Bronchial epithelial cell (primary cell): ENCODE data around the gene HDHD5. TPM values are rescaled to one million over a fixed set of nuclear protein-coding genes. Genes with fewer than 3 reads are reported as not detected.

Experiments used
- DNase-seq: peaks from one replicate; pipeline ENCODE4 v3.0.0-alpha.2; 2010; ENCODE audit warnings: low read depth
- FAIRE-seq: peaks from 2 replicates; lab custom pipeline; 2011; peaks lifted over from hg19 to GRCh38; lab: Jason Lieb, UNC
- H3K27me3 ChIP-seq: 2 replicates; pipeline ENCODE4 v1.5.1; 2011; ENCODE audit warnings: low read length; ENCODE audit not compliant: control insufficient read depth, insufficient read depth
- H3K36me3 ChIP-seq: 2 replicates; pipeline ENCODE4 v1.5.1; 2011; ENCODE audit warnings: low read length; ENCODE audit not compliant: control insufficient read depth, insufficient read depth
- H3K4me3 ChIP-seq: 2 replicates; pipeline ENCODE4 v1.5.1; 2011; ENCODE audit warnings: mild to moderate bottlenecking, low read depth, low read length, control low read depth
- total RNA-seq: library from RNA; depleted of rRNA; stranded (reverse); fragments of >200 nt; gene quantifications from 2 replicates; pipeline ENCODE4 v1.2.1, GENCODE V29; 2014
- TF ChIP-seq, protein P1 (sequence below): IDR thresholded peaks from 2 replicates; pipeline ENCODE4 v1.5.1; 2011; ENCODE audit warnings: mild to moderate bottlenecking, moderate library complexity, low read length, control low read depth, inconsistent platforms; ENCODE audit not compliant: insufficient read depth, severe bottlenecking

HDHD5 gene
- total RNA-seq, 1 donor from 2014 or later = 50.5 TPM

DNA sequence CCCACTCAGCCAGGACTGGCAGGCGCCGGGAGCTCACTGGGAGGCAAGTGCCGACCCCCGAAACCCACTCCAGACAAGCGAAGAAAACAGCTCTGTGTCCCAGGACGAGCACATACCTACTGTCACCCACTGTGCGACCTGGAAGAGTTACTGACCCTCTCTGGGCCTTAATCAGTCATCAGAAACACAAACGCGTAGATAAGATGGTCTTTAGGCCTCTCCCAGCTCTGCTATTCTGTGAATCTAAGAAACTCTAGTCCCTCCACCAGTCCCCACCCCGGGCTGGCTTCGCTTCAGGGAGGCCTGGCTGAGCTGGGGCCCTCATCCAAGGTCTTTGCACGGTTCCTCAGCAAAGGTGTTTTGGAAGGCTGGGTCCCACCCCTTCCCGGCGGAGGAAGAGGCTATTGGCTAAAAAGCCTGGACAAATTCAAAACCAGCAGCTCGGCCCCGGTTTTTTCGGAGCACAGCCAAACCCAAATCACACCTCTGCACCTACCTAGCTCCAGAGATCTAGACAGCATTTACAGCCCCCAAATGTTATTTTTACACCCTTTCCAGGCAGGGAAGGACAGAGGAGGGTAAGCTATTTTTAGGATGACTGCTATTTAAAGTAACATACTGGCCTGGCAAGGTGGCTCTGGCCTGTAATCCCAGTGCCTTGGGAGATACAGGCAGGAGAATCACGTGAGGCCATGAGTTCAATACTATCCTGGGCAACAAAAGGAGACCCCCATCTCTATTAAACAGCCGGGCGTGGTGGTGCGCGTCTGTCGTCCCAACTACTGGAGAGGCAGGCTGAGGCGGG lies 13.2 kb upstream of the HDHD5 start:
- TF ChIP-seq, protein P1, sequence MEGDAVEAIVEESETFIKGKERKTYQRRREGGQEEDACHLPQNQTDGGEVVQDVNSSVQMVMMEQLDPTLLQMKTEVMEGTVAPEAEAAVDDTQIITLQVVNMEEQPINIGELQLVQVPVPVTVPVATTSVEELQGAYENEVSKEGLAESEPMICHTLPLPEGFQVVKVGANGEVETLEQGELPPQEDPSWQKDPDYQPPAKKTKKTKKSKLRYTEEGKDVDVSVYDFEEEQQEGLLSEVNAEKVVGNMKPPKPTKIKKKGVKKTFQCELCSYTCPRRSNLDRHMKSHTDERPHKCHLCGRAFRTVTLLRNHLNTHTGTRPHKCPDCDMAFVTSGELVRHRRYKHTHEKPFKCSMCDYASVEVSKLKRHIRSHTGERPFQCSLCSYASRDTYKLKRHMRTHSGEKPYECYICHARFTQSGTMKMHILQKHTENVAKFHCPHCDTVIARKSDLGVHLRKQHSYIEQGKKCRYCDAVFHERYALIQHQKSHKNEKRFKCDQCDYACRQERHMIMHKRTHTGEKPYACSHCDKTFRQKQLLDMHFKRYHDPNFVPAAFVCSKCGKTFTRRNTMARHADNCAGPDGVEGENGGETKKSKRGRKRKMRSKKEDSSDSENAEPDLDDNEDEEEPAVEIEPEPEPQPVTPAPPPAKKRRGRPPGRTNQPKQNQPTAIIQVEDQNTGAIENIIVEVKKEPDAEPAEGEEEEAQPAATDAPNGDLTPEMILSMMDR = no peak
- FAIRE-seq = no peak

DNA sequence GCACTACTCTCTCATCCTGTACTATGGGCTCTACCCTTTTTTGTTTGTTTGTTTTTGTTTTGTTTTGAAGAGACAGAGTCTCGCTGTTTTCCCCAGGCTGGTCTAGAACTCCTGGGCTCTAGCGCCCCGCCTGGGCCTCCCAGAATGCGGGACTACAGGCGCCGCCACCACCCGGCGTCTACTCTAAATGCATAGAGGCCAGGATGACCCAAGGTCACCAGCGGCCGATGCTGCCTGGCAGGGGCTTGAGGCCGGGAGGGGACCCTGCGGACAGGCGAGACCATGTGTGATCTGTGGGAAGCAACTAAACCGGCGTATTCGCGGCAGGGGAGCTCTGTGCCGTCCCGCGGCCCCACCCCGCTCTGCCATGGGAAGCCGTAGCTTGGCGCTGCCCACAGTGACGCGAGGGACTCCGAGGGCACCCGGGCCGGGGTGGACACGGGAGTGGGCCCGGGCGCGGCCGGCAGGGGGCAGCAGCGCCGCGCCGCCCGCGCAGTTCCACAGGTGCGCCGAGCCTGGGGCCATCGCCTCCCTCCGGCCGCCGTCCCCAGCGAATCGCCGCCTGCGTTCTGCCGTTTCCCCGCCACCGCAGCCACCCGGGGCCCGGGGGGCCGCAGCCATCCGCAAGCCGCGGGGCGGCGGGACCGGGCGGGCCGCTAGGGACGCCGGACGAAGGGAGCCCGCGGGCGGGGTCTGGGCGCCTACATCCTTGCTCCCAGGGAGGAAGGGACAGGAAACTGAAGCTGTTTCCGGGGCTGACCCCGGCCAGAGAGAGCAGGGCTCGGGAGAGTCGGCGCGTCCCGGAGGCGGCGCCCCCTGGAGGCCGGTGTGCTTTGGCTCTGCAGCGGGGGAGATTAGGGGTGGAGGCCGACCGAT lies 12.3 kb upstream of the HDHD5 start:
- no peak for FAIRE-seq

More for the DNA sequence above, 13.2 kb upstream of the HDHD5 start:
- Histone ChIP-seq H3K4me3 (peak overlapping the region; percentile 62), H3K27me3 (no peaks in the 10 kb centered on the region), H3K36me3 (no peaks in the 10 kb centered on the region)
- no peak for DNase-seq

DNA sequence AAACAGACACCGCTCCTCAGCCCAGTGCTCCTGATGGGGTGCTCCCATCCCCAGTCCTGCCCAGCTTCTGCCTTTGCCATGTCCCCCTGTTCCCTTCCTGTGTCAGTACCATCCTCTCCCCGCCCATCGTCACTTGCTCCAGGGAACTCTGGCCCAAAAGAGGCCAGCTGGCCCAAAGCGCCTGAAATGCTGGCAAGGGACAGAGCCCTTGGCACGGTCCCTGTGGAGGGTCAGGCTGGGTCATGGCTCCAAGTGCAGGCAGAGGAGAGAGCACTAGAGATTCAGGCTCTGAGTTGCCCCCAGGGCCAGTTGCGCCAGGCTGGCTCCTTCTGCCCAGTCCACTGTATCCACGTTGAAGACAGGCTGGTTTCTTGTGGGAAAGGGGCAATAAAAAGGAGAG lies 8.4 kb upstream of the HDHD5 start:
- no peak for FAIRE-seq
- TF ChIP-seq, protein P1 = no peak
- Histone ChIP-seq H3K27me3 (no peaks in the 10 kb centered on the region), H3K36me3 (no peaks in the 10 kb centered on the region), H3K4me3 (no peak overlapping the region)
- no peak for DNase-seq

More for the DNA sequence above, 12.3 kb upstream of the HDHD5 start:
- DNase-seq = peak; percentile 55
- TF ChIP-seq, protein P1 = peak; percentile 90
- no peaks in the 10 kb centered on the region for H3K36me3 ChIP-seq
- peak overlapping the region; percentile 62 for H3K4me3 ChIP-seq
- no peaks in the 10 kb centered on the region for H3K27me3 ChIP-seq

DNA sequence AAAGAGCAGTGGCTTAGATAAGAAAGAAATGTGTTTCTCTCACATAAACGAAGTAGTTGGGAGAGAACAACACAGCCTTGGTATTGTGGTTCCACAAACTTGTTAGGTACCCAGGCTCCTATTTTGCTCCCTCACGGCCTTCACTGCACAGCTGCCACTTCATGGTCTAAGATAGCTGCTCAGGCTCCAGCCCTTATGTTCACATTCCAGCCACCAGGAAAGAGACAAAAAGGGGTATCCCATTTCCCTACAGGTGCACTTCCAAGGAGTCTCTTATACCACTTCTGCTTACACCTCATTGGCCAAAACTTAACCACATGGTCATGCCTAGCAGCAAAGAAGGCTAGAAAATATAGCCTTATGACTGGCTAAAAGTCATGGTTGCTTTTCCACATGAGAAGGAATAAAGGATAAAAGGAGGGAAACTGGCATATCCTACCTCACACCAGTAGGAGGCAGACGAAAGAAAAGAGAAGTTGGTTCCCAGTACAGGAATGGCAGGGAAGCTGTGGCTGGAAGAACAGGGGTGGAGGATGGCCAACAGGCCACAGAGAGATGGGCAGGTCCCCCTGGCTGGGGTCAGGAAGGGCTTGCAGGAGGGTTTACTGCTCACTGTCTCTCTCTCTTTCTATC lies 5.4 kb upstream of the HDHD5 start:
- TF ChIP-seq, protein P1 = peak; percentile 12
- H3K36me3 ChIP-seq = no peaks in the 10 kb centered on the region
- no peak for FAIRE-seq

DNA sequence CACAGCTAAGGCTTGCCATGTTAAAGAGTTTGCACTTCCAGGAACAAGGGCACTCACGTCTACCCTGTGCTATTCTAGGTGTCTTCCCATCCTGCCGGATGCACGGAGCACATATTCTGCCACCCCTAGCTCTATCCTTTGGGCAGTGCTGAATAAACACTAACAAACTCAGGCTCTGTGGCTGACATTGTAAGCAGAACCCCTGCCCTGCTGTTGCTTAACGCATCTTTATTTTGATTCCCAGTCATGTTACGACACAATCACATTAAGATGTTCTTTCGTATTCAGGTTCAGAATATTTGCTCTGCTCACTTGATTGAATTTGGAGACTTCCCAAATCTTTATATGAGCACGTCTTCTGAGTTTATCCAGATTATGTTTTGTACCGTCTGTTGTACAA lies 3.7 kb upstream of the HDHD5 start:
- FAIRE-seq (peak; percentile 52), DNase-seq (no peak)
- TF ChIP-seq, protein P1 = no peak
- Histone ChIP-seq H3K36me3 (no peaks in the 10 kb centered on the region), H3K4me3 (no peak overlapping the region), H3K27me3 (no peaks in the 10 kb centered on the region)

More for the DNA sequence above, 5.4 kb upstream of the HDHD5 start:
- DNase-seq = no peak
- no peak overlapping the region for H3K4me3 ChIP-seq
- H3K27me3 ChIP-seq = no peaks in the 10 kb centered on the region
